Kidney epithelial cell (primary cell): ENCODE results near the gene LPIN1. TPM values are rescaled to one million over a fixed set of nuclear protein-coding genes. Genes with fewer than 3 reads are reported as not detected.

Experiments
- DNase-seq: peaks from one replicate; pipeline ENCODE4 v3.0.0-alpha.2; 2010; ENCODE audit warnings: low read depth
- H3K27me3 ChIP-seq: 2 replicates; pipeline ENCODE4 v1.6.0; 2011; ENCODE audit warnings: low read length; ENCODE audit not compliant: control insufficient read depth, insufficient read depth
- H3K36me3 ChIP-seq: 2 replicates; pipeline ENCODE4 v1.5.1; 2011; ENCODE audit warnings: low read length; ENCODE audit not compliant: control insufficient read depth, insufficient read depth
- H3K4me3 ChIP-seq: 2 replicates; pipeline ENCODE4 v1.5.1; 2011; ENCODE audit warnings: low read depth, mild to moderate bottlenecking, control low read depth, low read length
- CTCF ChIP-seq: IDR thresholded peaks from 2 replicates; pipeline ENCODE4 v1.5.1; 2011; ENCODE audit warnings: mild to moderate bottlenecking, moderate library complexity, low read length, control low read depth, inconsistent platforms; ENCODE audit not compliant: insufficient read depth, poor library complexity, severe bottlenecking
- total RNA-seq: library from RNA; depleted of rRNA; stranded (reverse); fragments of >200 nt; gene quantifications from 2 replicates; pipeline ENCODE4 v1.2.3, GENCODE V29; 2015

LPIN1 gene
- total RNA-seq, 1 donor from 2014 or later, result 23.6 TPM

- Histone ChIP-seq H3K27me3 (no peaks in the 10 kb centered on the region), H3K36me3 (peaks cover 2% of the 10 kb centered on the region), H3K4me3 (no peak overlapping the region)
- no peak for TF ChIP-seq CTCF
- DNase-seq, result no peak
Observed at GRCh38 chr2:11767779-11768178, 21.3 kb downstream of the LPIN1 start.

- Histone ChIP-seq H3K4me3 (no peak overlapping the region), H3K27me3 (no peaks in the 10 kb centered on the region), H3K36me3 (peaks cover 2% of the 10 kb centered on the region)
- TF ChIP-seq CTCF, result no peak
- no peak for DNase-seq
Observed at GRCh38 chr2:11768946-11769345, 22.5 kb downstream of the LPIN1 start.

- H3K36me3 ChIP-seq, result peaks cover 3% of the 10 kb centered on the region
- H3K4me3 ChIP-seq, result no peak overlapping the region
- DNase-seq, result no peak
- no peak for TF ChIP-seq CTCF
- H3K27me3 ChIP-seq, result no peaks in the 10 kb centered on the region
Observed at GRCh38 chr2:11769516-11769915, 23.1 kb downstream of the LPIN1 start.

- no peak for DNase-seq
- no peak for TF ChIP-seq CTCF
- no peak overlapping the region for H3K4me3 ChIP-seq
- H3K36me3 ChIP-seq, result peaks cover 5% of the 10 kb centered on the region
- no peaks in the 10 kb centered on the region for H3K27me3 ChIP-seq
Observed at GRCh38 chr2:11770531-11771188, 24.2 kb downstream of the LPIN1 start.

- DNase-seq, result no peak
- H3K36me3 ChIP-seq, result peaks cover 3% of the 10 kb centered on the region
- no peak overlapping the region for H3K4me3 ChIP-seq
- TF ChIP-seq CTCF, result no peak
- no peaks in the 10 kb centered on the region for H3K27me3 ChIP-seq
Observed at GRCh38 chr2:11771971-11772615, 25.7 kb downstream of the LPIN1 start.

- Histone ChIP-seq H3K4me3 (no peak overlapping the region), H3K27me3 (no peaks in the 10 kb centered on the region), H3K36me3 (peaks cover 2% of the 10 kb centered on the region)
- DNase-seq, result no peak
- no peak for TF ChIP-seq CTCF
Observed at GRCh38 chr2:11773111-11773510, 26.7 kb downstream of the LPIN1 start.
